Esophagus mucosa (tissue), 1 donor: ENCODE measurements around the gene MRPL51. TPM values are rescaled to one million over a fixed set of nuclear protein-coding genes. Genes with fewer than 3 reads are reported as not detected.

Experiments
- ATAC-seq: fragments of 200-7000 bp; cut with Tn5 transposase; one replicate; pipeline ENCODE4 v1.9.1; 2020
- total RNA-seq: library from RNA; stranded (reverse); gene quantifications from one replicate; pipeline ENCODE4 v1.2.4, GENCODE V29; 2023
- donor health status: DM: yes; HTN: yes; CAD: no.

The MRPL51 gene
- total RNA-seq, 1 donor from 2014 or later = 180 TPM

GRCh38 chr12:6461401-6462233 lies 31.4 kb downstream of the MRPL51 start:
- peak; percentile 54 for ATAC-seq

GRCh38 chr12:6460751-6461371 lies 32.2 kb downstream of the MRPL51 start:
- no peak for ATAC-seq

DNA sequence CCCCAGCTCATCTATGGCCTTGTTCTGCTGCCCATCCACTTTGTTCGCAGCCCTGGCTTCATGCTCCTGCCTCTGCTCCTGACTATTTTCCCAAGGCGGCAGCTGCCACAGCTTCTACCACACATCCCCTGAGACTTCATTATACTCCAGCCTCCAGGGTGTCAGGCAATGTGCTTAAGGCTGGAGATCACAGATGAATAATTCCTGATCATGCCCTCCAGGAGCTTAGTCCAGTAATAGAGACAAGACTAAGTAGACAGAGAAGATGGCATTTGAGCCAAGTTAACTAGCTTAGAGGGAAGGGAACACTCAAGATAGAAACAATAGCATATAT lies 34.1 kb downstream of the MRPL51 start:
- ATAC-seq = no peak

DNA sequence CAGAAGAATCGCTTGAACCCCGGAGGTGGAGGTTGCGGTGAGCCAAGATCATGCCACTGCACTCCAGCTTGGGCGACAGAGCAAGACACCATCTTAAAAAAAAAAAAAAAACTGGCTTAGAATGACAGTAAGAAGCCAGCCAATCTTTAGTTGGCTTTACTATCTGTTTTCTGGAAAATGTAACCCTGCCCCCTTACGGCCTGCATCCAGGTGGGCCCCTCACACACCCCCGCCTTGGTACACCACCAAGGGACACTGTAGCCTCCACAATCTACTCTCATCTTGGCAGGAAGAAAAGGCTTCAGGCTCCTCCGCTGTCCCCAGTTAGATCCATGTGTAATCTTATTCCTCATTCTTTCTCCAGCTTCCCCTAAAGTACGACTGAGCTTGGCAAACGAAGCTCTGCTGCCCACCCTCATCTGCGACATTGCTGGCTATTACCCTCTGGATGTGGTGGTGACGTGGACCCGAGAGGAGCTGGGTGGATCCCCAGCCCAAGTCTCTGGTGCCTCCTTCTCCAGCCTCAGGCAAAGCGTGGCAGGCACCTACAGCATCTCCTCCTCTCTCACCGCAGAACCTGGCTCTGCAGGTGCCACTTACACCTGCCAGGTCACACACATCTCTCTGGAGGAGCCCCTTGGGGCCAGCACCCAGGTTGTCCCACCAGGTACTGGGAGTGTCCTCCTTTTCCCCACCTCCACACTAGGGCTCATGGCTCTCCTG lies 34.6 kb downstream of the MRPL51 start:
- no peak for ATAC-seq

DNA sequence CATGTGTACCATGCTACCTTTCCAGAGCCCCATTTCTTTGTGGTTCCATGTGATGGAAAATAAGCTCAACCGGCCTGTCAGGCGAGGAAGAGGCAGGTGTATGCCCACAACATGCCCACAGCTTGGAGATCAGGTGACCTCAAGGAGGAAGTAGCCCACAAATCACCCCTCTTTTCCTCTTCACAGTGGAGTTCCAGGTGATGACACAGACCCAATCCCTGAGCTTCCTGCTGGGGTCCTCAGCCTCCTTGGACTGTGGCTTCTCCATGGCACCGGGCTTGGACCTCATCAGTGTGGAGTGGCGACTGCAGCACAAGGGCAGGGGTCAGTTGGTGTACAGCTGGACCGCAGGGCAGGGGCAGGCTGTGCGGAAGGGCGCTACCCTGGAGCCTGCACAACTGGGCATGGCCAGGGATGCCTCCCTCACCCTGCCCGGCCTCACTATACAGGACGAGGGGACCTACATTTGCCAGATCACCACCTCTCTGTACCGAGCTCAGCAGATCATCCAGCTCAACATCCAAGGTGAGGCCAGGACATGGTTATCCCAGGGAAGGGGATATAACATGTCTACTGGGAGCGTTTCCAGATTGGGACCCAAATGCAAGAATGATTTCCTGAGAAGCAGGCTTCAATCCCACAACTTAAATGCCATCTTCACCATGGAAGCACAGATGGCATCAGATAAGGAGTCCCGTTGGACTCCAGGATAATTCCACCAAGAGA lies 35.7 kb downstream of the MRPL51 start:
- ATAC-seq = no peak

- ATAC-seq = peak; percentile 68
Observed at GRCh38 chr12:6452944-6453630, 40.0 kb downstream of the MRPL51 start.

DNA sequence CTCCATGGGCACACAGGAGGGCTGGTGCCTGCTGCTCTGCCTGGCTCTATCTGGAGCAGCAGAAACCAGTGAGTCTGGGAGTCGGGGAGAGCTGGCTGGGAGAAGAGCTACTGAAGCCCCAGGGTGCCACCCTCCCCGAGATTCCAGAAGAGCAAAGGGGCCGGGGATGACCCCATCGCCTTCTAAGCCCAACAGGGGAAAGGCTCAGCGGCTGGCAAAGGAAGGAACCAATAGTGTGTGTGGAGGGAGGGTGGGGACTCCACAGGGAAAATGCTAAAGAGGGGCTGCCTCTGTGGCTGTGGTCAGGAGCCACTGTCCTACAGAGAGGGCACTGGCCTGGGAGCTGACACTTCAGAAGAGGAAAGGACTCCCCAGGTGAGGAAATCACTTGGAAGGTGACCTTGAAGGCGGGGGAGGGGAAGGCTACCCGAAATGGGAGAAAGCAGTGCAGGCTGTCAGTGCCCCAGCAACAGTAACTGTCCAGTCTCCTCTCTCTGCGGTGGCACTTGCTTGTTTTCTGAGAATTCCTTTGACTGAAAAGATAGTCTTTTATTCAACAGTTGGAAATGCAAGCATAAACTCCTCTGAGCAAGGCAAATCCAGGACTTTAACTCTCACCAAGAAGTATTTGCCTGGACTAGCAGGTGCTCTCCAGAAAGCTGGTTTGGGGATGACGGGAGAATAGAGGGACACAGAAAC lies 40.7 kb downstream of the MRPL51 start:
- peak; percentile 19 for ATAC-seq

- peak; percentile 64 for ATAC-seq
Observed at GRCh38 chr12:6451348-6452244, 41.5 kb downstream of the MRPL51 start, which contains the start of gene TAPBPL. Gene TAPBPL (plus strand): TSS chr12:6452042. CDS start chr12:6452249, 207 bp downstream.

- ATAC-seq = peak; percentile 5
Observed at GRCh38 chr12:6450869-6451347, 42.2 kb downstream of the MRPL51 start.

- no peak for ATAC-seq
Observed at GRCh38 chr12:6450091-6450868, 42.8 kb downstream of the MRPL51 start.

- no peak for ATAC-seq
Observed at GRCh38 chr12:6444704-6445688, 48.1 kb downstream of the MRPL51 start, which contains the start of gene CD27. Gene CD27 (plus strand): TSS chr12:6444955. CDS start chr12:6445096, 141 bp downstream.

DNA sequence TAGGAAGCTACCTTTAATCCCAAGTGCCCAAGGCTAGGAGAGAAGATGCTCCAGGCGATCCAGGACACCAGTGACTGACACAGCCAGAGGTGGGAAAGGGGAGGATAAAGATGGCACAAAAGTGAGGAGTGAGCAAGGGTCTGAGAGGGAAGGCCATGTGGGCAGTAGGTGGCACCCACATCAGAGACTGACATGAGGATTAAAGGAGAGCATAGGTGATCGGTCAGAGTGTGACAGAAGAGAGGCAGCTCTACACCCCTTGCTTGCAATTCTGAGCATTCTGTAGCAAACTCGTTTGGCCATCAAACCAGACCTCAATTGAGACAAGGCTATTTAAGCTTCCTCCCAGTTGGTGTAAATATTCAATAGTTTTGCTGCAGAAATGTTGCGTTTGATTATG lies 49.0 kb downstream of the MRPL51 start:
- ATAC-seq = no peak

- ATAC-seq = no peak
Observed at GRCh38 chr12:6443361-6443983, 49.6 kb downstream of the MRPL51 start.

DNA sequence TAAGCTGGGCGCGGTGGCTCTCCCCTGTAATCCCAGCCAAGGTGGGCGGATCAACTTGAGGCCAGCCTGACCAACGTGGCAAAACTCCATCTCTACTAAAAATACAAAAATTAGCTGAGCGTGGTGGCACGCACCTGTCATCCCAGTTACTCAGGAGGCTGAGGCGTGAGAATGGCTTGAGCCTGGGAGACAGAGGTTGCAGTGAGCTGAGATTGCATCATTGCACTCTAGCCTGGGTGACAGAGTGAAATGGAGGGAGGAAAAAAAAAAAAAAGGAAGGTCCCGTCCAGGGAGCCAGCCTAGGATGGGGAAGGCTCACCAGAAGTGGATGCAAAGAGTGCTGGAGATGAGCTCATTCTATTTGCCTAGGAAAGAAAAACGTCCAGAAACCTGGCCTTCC lies 50.2 kb downstream of the MRPL51 start:
- ATAC-seq = no peak
